Measurements from ENCODE around the gene CCDC146.
"Not testable (repeated sequence)": the region's sequence is repeated elsewhere in the genome, so short reads cannot be mapped to it uniquely, and the experiment has no call there.

Gene CCDC146

GRCh38 chr7:77188731-77189437 lies 66.5 kb downstream of the CCDC146 start:
- no peak for DNase-seq (ENCODE audit: low read depth, low spot score)
- H3K4me3 ChIP-seq (ENCODE audit: low read length), result no peak overlapping the region

- DNase-seq (ENCODE audit: low read depth, low spot score), result no peak
- no peak overlapping the region for H3K4me3 ChIP-seq (ENCODE audit: low read length)
These were observed 74.7 kb downstream of the CCDC146 start for GRCh38 chr7:77197141-77197540.

GRCh38 chr7:77199013-77199966 lies 76.9 kb downstream of the CCDC146 start, which contains the start of gene FGL2:
Gene FGL2, minus strand, starts transcription at chr7:77199819. Its CDS starts 26 bp downstream, at chr7:77199793.
- peak within 1 kb of the TSS; percentile 7; the same call in 1 of the 2 replicates for H3K4me3 ChIP-seq (ENCODE audit: low read length)
- peak; percentile 40 for DNase-seq (ENCODE audit: low read depth, low spot score)

- H3K4me3 ChIP-seq (ENCODE audit: low read length), result no peak overlapping the region
- no peak for DNase-seq (ENCODE audit: low read depth, low spot score)
These were observed 78.1 kb downstream of the CCDC146 start for GRCh38 chr7:77200542-77200941.

- no peak overlapping the region for H3K4me3 ChIP-seq (ENCODE audit: low read length)
- no peak for DNase-seq (ENCODE audit: low read depth, low spot score)
These were observed 80.1 kb downstream of the CCDC146 start for GRCh38 chr7:77202481-77202976.

- DNase-seq (ENCODE audit: low read depth, low spot score), result no peak
- H3K4me3 ChIP-seq (ENCODE audit: low read length), result no peak overlapping the region
These were observed 83.3 kb downstream of the CCDC146 start for GRCh38 chr7:77205706-77206105.

GRCh38 chr7:77208416-77208815 lies 86.0 kb downstream of the CCDC146 start:
- no peak for DNase-seq (ENCODE audit: low read depth, low spot score)
- no peak overlapping the region for H3K4me3 ChIP-seq (ENCODE audit: low read length)

- no peak overlapping the region for H3K4me3 ChIP-seq (ENCODE audit: low read length)
These were observed 87.2 kb downstream of the CCDC146 start for GRCh38 chr7:77209479-77210139.

GRCh38 chr7:77216181-77216845 lies 93.9 kb downstream of the CCDC146 start:
- H3K4me3 ChIP-seq (ENCODE audit: low read length), result no peak overlapping the region
- no peak for DNase-seq (ENCODE audit: low read depth, low spot score)

More at GRCh38 chr7:77209479-77210139, 87.2 kb downstream of the CCDC146 start:
- DNase-seq (ENCODE audit: low read depth, low spot score), result no peak

GRCh38 chr7:77217474-77218185 lies 95.2 kb downstream of the CCDC146 start:
- DNase-seq (ENCODE audit: low read depth, low spot score), result no peak
- H3K4me3 ChIP-seq (ENCODE audit: low read length), result no peak overlapping the region

GRCh38 chr7:77219701-77220331 lies 97.4 kb downstream of the CCDC146 start:
- DNase-seq (ENCODE audit: low read depth, low spot score); H3K4me3 ChIP-seq (ENCODE audit: low read length): not testable (repeated sequence)

GRCh38 chr7:77222065-77222464 lies 99.7 kb downstream of the CCDC146 start:
- DNase-seq (ENCODE audit: low read depth, low spot score), result no peak
- no peak overlapping the region for H3K4me3 ChIP-seq (ENCODE audit: low read length)

GRCh38 chr7:77222819-77223218 lies 100.4 kb downstream of the CCDC146 start:
- DNase-seq (ENCODE audit: low read depth, low spot score), result peak; percentile 16
- no peak overlapping the region for H3K4me3 ChIP-seq (ENCODE audit: low read length)

GRCh38 chr7:77223261-77223660 lies 100.8 kb downstream of the CCDC146 start:
- DNase-seq (ENCODE audit: low read depth, low spot score), result no peak
- no peak overlapping the region for H3K4me3 ChIP-seq (ENCODE audit: low read length)

- no peak for DNase-seq (ENCODE audit: low read depth, low spot score)
- no peak overlapping the region for H3K4me3 ChIP-seq (ENCODE audit: low read length)
These were observed 104.0 kb downstream of the CCDC146 start for GRCh38 chr7:77226357-77226839.

GRCh38 chr7:77228795-77229194 lies 106.4 kb downstream of the CCDC146 start:
- not testable (repeated sequence) for DNase-seq (ENCODE audit: low read depth, low spot score); H3K4me3 ChIP-seq (ENCODE audit: low read length)

GRCh38 chr7:77232467-77232866 lies 110.1 kb downstream of the CCDC146 start:
- H3K4me3 ChIP-seq (ENCODE audit: low read length), result no peak overlapping the region
- DNase-seq (ENCODE audit: low read depth, low spot score), result no peak

- no peak overlapping the region for H3K4me3 ChIP-seq (ENCODE audit: low read length)
- no peak for DNase-seq (ENCODE audit: low read depth, low spot score)
These were observed 112.9 kb downstream of the CCDC146 start for GRCh38 chr7:77235276-77235675.
